AG20443 (cell line): ENCODE results near the gene BHLHE40.
"Not testable (repeated sequence)": the region's sequence is repeated elsewhere in the genome, so short reads cannot be mapped to it uniquely, and the experiment has no call there.

Source experiments
- DNase-seq: peaks from one replicate; pipeline ENCODE4 v3.0.0; 2012; ENCODE audit warnings: low spot score, mixed read lengths

BHLHE40 gene

GRCh38 chr3:4961865-4962264, 17.4 kb upstream of the BHLHE40 start:
- DNase-seq, result not testable (repeated sequence)

DNA sequence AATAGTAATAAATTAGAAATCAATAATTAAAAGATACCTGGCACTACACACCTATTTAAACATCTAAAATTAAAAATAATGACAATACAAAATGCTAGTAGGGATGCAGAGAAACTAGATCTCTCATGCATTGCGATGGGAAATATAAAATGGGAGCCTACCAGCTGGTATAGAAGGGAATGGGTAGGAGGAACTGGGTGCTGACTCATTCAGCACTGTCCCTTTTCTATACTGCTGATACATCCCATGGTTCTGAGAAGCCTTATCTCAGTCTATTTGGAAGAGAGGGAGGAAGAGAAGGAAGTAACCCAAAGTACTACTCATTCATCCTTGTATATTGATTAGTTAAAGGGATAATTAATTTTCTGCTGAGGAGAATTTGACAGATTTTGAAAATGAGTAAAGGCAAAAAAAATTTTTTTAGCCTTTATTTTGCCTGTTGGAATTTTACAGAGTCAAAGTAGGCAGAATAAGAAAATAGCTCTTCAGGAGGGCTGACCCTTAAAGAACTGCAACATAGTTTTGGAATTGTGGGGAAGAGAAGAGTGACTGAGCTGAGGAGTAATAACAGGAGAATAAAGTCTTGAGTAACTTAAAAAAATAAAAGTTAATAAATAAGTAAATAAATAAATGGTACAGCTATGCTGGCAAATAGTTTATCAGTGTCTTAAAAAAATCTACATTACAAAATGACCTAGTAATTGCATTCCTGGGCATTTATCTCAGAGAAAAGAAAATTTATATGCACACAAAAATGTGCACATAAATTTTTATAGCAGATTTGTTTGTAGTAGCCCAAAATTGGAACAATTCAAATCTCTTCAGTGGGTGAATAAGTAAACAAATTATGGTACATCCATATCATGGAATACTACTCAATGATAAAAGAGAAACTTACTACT, 15.3 kb upstream of the BHLHE40 start:
- DNase-seq, result no peak

DNA sequence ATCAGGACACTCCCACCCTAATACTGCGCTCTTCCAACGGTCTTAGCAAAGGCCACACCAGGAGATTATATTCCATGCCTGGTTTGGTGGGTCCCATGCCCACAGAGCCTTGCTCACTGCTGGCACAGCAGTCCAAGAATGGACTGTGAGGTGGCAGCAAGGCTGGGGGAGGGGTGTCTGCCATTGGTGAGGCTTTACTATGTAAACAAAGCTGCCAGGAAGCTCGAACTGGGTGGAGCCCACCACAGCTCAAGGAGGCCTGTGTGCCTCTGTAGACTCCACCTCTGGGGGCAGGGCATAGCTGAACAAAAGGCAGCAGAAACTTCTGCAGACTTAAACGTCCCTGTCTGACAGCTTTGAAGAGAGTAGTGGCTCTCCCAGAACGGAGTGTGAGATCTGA, 13.2 kb upstream of the BHLHE40 start:
- not testable (repeated sequence) for DNase-seq

GRCh38 chr3:4967683-4968082, 11.6 kb upstream of the BHLHE40 start:
- DNase-seq, result not testable (repeated sequence)

- not testable (repeated sequence) for DNase-seq
Measured at GRCh38 chr3:4971437-4971836, 7.8 kb upstream of the BHLHE40 start.

GRCh38 chr3:4971838-4972237, 7.4 kb upstream of the BHLHE40 start:
- DNase-seq, result no peak

- no peak for DNase-seq
Measured at GRCh38 chr3:4972652-4973643, 6.3 kb upstream of the BHLHE40 start.

DNA sequence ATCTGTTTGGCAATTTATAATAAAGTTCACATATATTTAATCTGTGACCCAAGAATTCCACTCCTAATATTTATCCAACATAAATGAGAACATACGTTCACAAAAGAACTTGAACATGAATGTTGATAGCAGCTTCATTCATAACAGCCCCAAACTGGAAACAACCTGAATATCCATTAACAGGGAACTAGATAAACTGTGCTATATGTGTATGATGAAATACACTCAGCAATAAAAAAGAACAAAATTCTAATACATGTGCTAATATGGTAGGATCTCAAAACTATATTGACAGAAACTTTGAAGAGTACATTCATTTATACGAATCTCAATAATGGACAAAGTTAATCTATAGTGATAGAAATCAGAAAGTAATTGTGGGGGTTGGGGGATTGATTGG, 5.1 kb upstream of the BHLHE40 start:
- DNase-seq, result no peak

DNA sequence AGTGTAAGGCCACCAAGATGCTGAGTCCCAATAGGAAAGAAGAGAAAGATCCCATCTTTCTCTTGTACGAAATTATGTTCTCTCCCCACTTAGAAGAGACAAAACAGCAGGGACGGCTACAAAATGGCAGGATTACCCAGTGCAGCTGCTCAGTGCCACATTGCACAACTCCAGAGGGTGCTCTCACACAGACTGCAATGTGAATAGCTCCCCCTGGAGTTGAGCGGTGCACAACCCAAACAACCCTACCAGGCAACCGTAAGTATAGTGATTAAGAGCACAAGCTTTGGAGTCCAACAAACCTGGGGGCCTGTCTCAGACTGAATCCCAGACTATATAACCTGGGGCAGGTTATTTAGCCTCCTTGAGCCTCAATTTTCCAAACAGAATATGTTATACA, 3.1 kb upstream of the BHLHE40 start:
- DNase-seq, result no peak

- peak; percentile 73 for DNase-seq
Measured at GRCh38 chr3:4977001-4977852, 2.0 kb upstream of the BHLHE40 start.

DNA sequence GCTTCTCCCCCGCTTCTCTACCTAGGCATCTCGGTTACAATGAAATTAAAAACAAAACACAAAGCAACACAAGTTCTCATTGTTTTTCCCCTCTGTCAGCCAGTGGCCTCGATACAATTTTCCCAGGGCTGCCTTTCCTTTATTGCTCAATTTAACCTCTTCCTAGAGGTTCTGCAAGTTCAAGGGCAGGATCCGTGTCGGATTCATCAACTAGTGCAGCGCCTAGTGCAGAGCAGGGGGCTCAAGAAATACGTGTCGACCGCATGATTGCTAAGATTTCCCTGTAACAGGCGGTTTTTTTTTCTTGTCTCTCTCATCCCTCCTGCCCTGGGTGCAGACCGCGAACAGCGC, 1.4 kb upstream of the BHLHE40 start:
- no peak for DNase-seq

- peak; percentile 93 for DNase-seq
Measured at GRCh38 chr3:4978204-4978965, 852 bp upstream of the BHLHE40 start.

DNA sequence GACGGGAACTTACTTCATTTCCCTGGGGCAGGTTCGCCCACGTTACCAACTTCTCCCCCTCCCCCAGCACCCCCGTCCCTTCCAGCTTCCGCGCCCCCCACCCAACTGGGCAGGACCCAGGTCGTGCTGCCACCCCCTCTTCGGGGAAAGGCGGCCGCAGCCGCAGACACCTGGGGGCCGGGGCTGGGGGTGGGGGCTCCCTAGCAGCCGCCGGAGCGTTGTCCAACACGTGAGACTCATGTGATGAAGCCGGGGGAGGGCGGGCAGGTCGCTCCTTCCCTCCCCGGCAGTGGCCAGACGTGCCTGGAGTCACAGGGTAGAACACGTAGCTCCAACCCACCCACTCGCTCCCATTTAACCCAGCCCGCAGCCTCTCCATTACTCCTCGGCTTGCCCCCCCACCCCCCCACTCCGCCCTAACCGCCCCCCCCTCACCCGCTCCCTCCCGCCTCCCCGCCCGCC, 240 bp upstream of the BHLHE40 start:
- peak; percentile 86 for DNase-seq

- peak; percentile 85 for DNase-seq
Measured at GRCh38 chr3:4980229-4981203, 1.3 kb downstream of the BHLHE40 start.

DNA sequence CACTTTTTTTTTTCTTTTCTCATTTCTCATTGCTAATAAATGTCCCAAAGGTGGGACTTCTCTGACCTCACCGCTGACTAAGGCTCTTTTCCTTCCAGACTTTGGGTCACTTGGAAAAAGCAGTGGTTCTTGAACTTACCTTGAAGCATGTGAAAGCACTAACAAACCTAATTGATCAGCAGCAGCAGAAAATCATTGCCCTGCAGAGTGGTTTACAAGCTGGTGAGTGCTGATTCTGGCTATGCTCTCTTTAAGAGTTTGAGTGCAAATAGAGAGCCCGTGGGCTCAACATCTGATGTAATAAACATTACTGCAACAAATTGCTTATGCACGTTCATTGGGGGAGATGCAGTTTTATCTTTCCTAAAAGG, 2.0 kb downstream of the BHLHE40 start:
- no peak for DNase-seq

- DNase-seq, result no peak
Measured at GRCh38 chr3:4981665-4982494, 2.6 kb downstream of the BHLHE40 start.

- no peak for DNase-seq
Measured at GRCh38 chr3:4982773-4983738, 3.8 kb downstream of the BHLHE40 start.
